MM.1S (cell line): ENCODE measurements around the gene GRB2.

Experiments
- CTCF ChIP-seq: fragments of 300-600 bp; sonication (generic); IDR thresholded peaks from 2 replicates; pipeline ENCODE4 v1.5.1; 2016; ENCODE audit warnings: antibody characterized with exemption, low read length, mixed read lengths
- EZH2 ChIP-seq: fragments of 300-600 bp; sonication (generic); optimal IDR thresholded peaks from 2 replicates; pipeline ENCODE3; 2017; ENCODE audit warnings: low read depth, mild to moderate bottlenecking, antibody characterized with exemption, low read length, mixed read lengths

- no peak for TF ChIP-seq CTCF
- no peak for TF ChIP-seq EZH2
These were observed 2.3 kb upstream of the GRB2 start for GRCh38 chr17:75407655-75408352.
